HG02759 (cell line): ENCODE measurements around the gene LRRC32.

Experiments
- ATAC-seq: cut with Tn5 transposase; IDR thresholded peaks from one replicate; pipeline ENCODE4 v1.9.1; 2021; ENCODE audit warnings: mild to moderate bottlenecking, moderate library complexity; ENCODE audit not compliant: unreplicated experiment

Gene LRRC32

GRCh38 chr11:76699451-76700091 is 29.0 kb upstream of the LRRC32 start:
- no peak for ATAC-seq

GRCh38 chr11:76698321-76699043 is 27.9 kb upstream of the LRRC32 start:
- ATAC-seq, result no peak

GRCh38 chr11:76696756-76697155 is 26.2 kb upstream of the LRRC32 start:
- no peak for ATAC-seq

- ATAC-seq, result no peak
These were observed 25.2 kb upstream of the LRRC32 start for GRCh38 chr11:76695771-76696170.

GRCh38 chr11:76695133-76695532 is 24.6 kb upstream of the LRRC32 start:
- ATAC-seq, result no peak

- no peak for ATAC-seq
These were observed 24.1 kb upstream of the LRRC32 start for GRCh38 chr11:76694664-76695063.

GRCh38 chr11:76693806-76694205 is 23.3 kb upstream of the LRRC32 start:
- no peak for ATAC-seq

GRCh38 chr11:76692956-76693355 is 22.4 kb upstream of the LRRC32 start:
- no peak for ATAC-seq

GRCh38 chr11:76691655-76692054 is 21.1 kb upstream of the LRRC32 start:
- ATAC-seq, result no peak

GRCh38 chr11:76690736-76691135 is 20.2 kb upstream of the LRRC32 start:
- no peak for ATAC-seq

- no peak for ATAC-seq
These were observed 19.0 kb upstream of the LRRC32 start for GRCh38 chr11:76689313-76690260.

- ATAC-seq, result no peak
These were observed 17.6 kb upstream of the LRRC32 start for GRCh38 chr11:76688146-76688545.

- no peak for ATAC-seq
These were observed 15.9 kb upstream of the LRRC32 start for GRCh38 chr11:76686261-76687079.

GRCh38 chr11:76685831-76686230 is 15.3 kb upstream of the LRRC32 start:
- ATAC-seq, result no peak

GRCh38 chr11:76685237-76685636 is 14.7 kb upstream of the LRRC32 start:
- no peak for ATAC-seq

- ATAC-seq, result no peak
These were observed 14.0 kb upstream of the LRRC32 start for GRCh38 chr11:76684516-76684915.

- ATAC-seq, result no peak
These were observed 12.9 kb upstream of the LRRC32 start for GRCh38 chr11:76683161-76684095.

GRCh38 chr11:76682684-76683083 is 12.1 kb upstream of the LRRC32 start:
- no peak for ATAC-seq

- ATAC-seq, result no peak
These were observed 11.6 kb upstream of the LRRC32 start for GRCh38 chr11:76682106-76682505.
